ENCODE results near the gene CD79A. TPM values are rescaled to one million over a fixed set of nuclear protein-coding genes. Genes with fewer than 3 reads are reported as not detected.

The CD79A gene
- total and polyA plus RNA-seq, 2 donors (not counting 3 experiments of a cell fraction or from before 2014, with no cell fraction given), result 0.32 TPM; not detected in 1

DNA sequence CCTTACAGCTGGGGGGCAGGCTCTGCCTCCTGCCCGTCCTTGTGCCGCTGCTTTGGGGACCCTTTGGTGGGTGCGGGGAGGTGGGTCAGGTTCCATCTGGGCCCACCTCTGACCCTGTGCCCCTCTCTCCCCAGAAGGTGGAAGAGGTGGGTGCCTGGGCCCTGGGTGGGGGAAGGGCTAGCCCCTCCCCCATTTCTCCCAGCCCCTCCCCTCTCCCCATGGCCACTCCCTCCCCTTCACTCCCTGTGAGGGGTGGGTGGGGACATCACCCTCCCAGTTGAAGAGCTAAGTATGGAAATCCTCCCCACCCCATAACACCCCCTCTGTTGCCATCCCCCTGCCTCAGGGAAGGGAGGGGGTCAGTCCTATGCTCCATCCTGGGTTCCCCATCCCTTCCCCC lies 20.1 kb downstream of the CD79A start:
- Histone ChIP-seq H4K20me1 (replicated peaks; ENCODE audit: control insufficient read depth, extremely low read depth, insufficient read depth, low read length) (no peaks in the 10 kb centered on the region), H3K9ac (replicated peaks; ENCODE audit: extremely low read depth, insufficient read depth, low read length) (no peak overlapping the region), H3K79me2 (ENCODE audit: control insufficient read depth, insufficient read depth, low read length) (no peaks in the 10 kb centered on the region), H2AFZ (ENCODE audit: low read depth, low read length) (no peak overlapping the region), H3K9me1 (replicated peaks; ENCODE audit: control insufficient read depth, extremely low read depth, insufficient read depth, low read length) (no peaks in the 10 kb centered on the region), H3K4me1 (ENCODE audit: control insufficient read depth, extremely low read depth, insufficient read depth, low read length) (no peaks in the 10 kb centered on the region), H3K27me3 (ENCODE audit: control insufficient read depth in 2 of 2, insufficient read depth in 2 of 2, low read length in 2 of 2) (no peaks in the 10 kb centered on the region), H3K36me3 (ENCODE audit: control insufficient read depth in 2 of 2, extremely low read depth in 1 of 2, insufficient read depth in 2 of 2, low read length in 2 of 2) (peaks cover 6 to 43% of the 10 kb centered on the region in 2 experiments), H3K9me3 (replicated peaks; ENCODE audit: control insufficient read depth, insufficient read depth, low read length) (no peaks in the 10 kb centered on the region), H3K4me2 (ENCODE audit: insufficient read depth, low read length) (no peak overlapping the region), H3K4me3 (replicated peaks in 1 of 3; ENCODE audit: insufficient read depth in 1 of 3, low read depth in 1 of 3, low read length in 3 of 3) (no peak overlapping the region), H3K27ac (ENCODE audit: insufficient read depth, low read depth, low read length) (no peak overlapping the region)
- intact Hi-C loops (cut with micrococcal nuclease) (no loop called here), dilution Hi-C loops (cut with MboI; ENCODE audit: extremely low pct_ligation_motif_present, low sequenced_read_pairs) (no loop called here)
- no TSS peak for BruUV-seq (replicated peaks)
- FAIRE-seq, result no peak
- TF ChIP-seq POLR2AphosphoS5 (IDR thresholded peaks at IDR 0.05; ENCODE audit: insufficient read depth, low read depth, low read length) (no peak), MYC (IDR thresholded peaks at IDR 0.05; ENCODE audit: low read depth, low read length) (no peak), GATA2 (IDR thresholded peaks at IDR 0.05; ENCODE audit: insufficient read depth, insufficient read length, low read depth, low read length) (no peak), EZH2 (IDR thresholded peaks at IDR 0.05; ENCODE audit: borderline replicate concordance, low read depth, low read length, severe bottlenecking) (no peak), JUN (IDR thresholded peaks at IDR 0.05; ENCODE audit: borderline replicate concordance, insufficient read depth, insufficient read length, low read depth) (no peak), POLR2A (IDR thresholded peaks at IDR 0.05; ENCODE audit: low read depth, low read length) (no peak)
- TF ChIP-seq, protein P1, sequence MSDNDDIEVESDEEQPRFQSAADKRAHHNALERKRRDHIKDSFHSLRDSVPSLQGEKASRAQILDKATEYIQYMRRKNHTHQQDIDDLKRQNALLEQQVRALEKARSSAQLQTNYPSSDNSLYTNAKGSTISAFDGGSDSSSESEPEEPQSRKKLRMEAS (IDR thresholded peaks at IDR 0.05; ENCODE audit: insufficient read depth, insufficient read length), result no peak
- TF ChIP-seq, protein P2, sequence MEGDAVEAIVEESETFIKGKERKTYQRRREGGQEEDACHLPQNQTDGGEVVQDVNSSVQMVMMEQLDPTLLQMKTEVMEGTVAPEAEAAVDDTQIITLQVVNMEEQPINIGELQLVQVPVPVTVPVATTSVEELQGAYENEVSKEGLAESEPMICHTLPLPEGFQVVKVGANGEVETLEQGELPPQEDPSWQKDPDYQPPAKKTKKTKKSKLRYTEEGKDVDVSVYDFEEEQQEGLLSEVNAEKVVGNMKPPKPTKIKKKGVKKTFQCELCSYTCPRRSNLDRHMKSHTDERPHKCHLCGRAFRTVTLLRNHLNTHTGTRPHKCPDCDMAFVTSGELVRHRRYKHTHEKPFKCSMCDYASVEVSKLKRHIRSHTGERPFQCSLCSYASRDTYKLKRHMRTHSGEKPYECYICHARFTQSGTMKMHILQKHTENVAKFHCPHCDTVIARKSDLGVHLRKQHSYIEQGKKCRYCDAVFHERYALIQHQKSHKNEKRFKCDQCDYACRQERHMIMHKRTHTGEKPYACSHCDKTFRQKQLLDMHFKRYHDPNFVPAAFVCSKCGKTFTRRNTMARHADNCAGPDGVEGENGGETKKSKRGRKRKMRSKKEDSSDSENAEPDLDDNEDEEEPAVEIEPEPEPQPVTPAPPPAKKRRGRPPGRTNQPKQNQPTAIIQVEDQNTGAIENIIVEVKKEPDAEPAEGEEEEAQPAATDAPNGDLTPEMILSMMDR (IDR thresholded peaks at IDR 0.05; ENCODE audit: extremely low read depth in 1 of 2, insufficient read depth in 1 of 2, low read depth in 1 of 2, low read length in 2 of 2), result no peak
- DNase-seq (ENCODE audit: low read depth, low spot score), result no peak
- POLR2A ChIA-PET, result no interaction called here
- CTCF ChIA-PET, result no interaction called here
